ENCODE data around the gene PC. TPM values are rescaled to one million over a fixed set of nuclear protein-coding genes. Genes with fewer than 3 reads are reported as not detected.
"Not testable (repeated sequence)": the region's sequence is repeated elsewhere in the genome, so short reads cannot be mapped to it uniquely, and the experiment has no call there.

Gene PC
- total RNA-seq, 4 donors from 2014 or later: 13.5 to 43.0 (median 27.5) TPM

DNA sequence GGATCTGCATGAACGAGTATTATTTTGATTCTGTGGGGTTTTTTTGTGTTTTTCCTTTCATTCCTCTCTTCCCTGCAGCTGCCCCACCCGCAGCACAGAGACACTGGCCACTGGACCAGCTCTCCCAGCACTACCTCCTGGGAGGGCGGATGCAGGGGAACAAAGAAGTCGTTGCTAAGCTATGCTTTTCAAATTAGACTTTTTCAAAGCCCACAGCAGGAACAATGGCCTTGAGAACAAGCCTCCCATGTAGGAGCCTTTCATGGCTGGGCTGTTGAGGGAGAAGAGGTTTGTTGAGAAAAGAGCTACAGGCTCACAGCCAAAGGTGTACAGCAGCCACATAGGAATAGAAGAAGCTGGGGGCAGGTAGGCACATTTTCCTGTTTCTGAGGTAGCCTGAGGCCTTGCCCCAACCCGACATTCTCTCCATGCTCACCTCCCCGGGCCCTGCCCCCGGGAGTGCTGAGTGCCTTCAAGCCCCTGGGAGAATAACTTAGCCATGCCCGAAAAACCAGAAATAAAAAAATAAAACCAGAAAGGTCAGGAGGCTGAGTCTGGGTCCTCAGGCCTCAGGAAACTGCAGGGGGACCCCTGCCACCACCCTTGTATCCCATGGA, 44.2 kb upstream of the PC start:
- DNase-seq: no peak
- H3K9me3 ChIP-seq: no peaks in the 10 kb centered on the region
- no peaks in the 10 kb centered on the region for H3K36me3 ChIP-seq
- H3K4me3 ChIP-seq: no peak overlapping the region
- intact Hi-C loops (cut with DNase I): no loop called here
- no peak for TF ChIP-seq CTCF (IDR thresholded peaks at IDR 0.05)
- TF ChIP-seq POLR2A (IDR thresholded peaks at IDR 0.05): no peak
- 48 to 52% methylated on average over 7 to 8 of the region's 8 CpGs for WGBS, 2 donors
- no peaks in the 10 kb centered on the region for H3K27me3 ChIP-seq
- no peak overlapping the region for H3K27ac ChIP-seq
- no peaks in the 10 kb centered on the region for H3K4me1 ChIP-seq

DNA sequence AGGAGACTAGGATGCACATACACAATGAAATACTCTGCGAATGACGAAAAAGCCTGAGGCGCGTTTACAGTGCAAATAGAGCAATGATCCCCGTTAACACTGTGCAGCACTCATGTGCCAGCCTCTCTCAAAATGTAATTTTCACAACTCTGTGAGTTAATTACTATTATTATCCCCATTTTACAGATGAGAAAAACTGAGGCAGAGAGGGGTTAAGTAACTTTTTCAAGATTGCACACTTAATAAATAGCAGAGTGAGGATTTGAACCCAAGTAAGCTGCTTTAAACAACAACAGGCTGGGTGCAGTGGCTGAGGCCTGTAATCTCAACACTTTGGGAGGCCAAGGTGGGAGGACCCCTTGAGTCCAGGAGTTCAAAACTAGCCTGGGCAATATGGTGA, 43.1 kb upstream of the PC start:
- no peak overlapping the region for H3K27ac ChIP-seq
- no peak for DNase-seq
- H3K9me3 ChIP-seq: no peaks in the 10 kb centered on the region
- no peak overlapping the region for H3K4me3 ChIP-seq
- intact Hi-C loops (cut with DNase I): no loop called here
- TF ChIP-seq POLR2A (IDR thresholded peaks at IDR 0.05) (no peak), CTCF (IDR thresholded peaks at IDR 0.05) (no peak)
- no peaks in the 10 kb centered on the region for H3K36me3 ChIP-seq
- WGBS, 2 donors: 64 to 73% methylated on average over 5 of the region's 5 CpGs
- no peaks in the 10 kb centered on the region for H3K4me1 ChIP-seq
- H3K27me3 ChIP-seq: no peaks in the 10 kb centered on the region

GRCh38 chr11:66999555-66999954, 41.4 kb upstream of the PC start:
- Histone ChIP-seq H3K27ac (no peak overlapping the region), H3K36me3 (no peaks in the 10 kb centered on the region), H3K9me3 (no peaks in the 10 kb centered on the region), H3K27me3 (no peaks in the 10 kb centered on the region), H3K4me3 (no peak overlapping the region), H3K4me1 (no peaks in the 10 kb centered on the region)
- DNase-seq: no peak
- 73 to 86% methylated on average over 7 of the region's 7 CpGs for WGBS, 2 donors
- TF ChIP-seq CTCF (IDR thresholded peaks at IDR 0.05): no peak
- intact Hi-C loops (cut with DNase I): no loop called here

GRCh38 chr11:66996609-66997273, 38.6 kb upstream of the PC start:
- WGBS, 2 donors: 58 to 71% methylated on average over 6 of the region's 8 CpGs
- no peak for DNase-seq
- no peaks in the 10 kb centered on the region for H3K36me3 ChIP-seq
- H3K4me3 ChIP-seq: no peak overlapping the region
- H3K9me3 ChIP-seq: no peaks in the 10 kb centered on the region
- intact Hi-C loops (cut with DNase I): no loop called here
- peaks cover 0 to 7% (median 0%) of the 10 kb centered on the region in 4 donors for H3K27me3 ChIP-seq
- H3K4me1 ChIP-seq: no peaks in the 10 kb centered on the region
- TF ChIP-seq CTCF (IDR thresholded peaks at IDR 0.05): no peak
- no peak for TF ChIP-seq POLR2A (IDR thresholded peaks at IDR 0.05)
- no peak overlapping the region for H3K27ac ChIP-seq

DNA sequence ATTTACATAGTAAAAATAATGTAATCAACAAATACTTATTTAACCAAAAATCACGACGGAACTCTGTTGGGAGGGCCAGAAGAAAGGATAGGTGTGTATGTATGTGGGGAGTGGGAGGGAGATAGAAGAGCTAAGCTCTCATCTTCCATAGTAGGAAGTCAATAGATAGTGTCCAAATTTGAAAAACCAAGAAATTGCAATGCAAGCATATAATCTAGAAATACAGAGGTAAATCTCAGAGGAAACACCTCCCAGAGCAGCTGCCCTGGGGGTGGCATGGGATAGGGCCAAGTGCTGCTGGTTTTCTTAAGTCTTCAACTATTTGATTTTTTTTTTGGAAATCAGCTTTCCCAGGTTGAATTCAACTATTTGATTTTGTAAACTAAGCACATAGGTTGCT, 33.9 kb upstream of the PC start:
- Histone ChIP-seq H3K9me3 (no peaks in the 10 kb centered on the region), H3K4me3 (no peak overlapping the region), H3K27ac (no peak overlapping the region), H3K4me1 (no peaks in the 10 kb centered on the region), H3K27me3 (peaks cover 0 to 7% (median 0%) of the 10 kb centered on the region in 4 donors), H3K36me3 (no peaks in the 10 kb centered on the region)
- TF ChIP-seq CTCF (IDR thresholded peaks at IDR 0.05): no peak
- TF ChIP-seq POLR2A (IDR thresholded peaks at IDR 0.05): no peak
- intact Hi-C loops (cut with DNase I): no loop called here
- DNase-seq: no peak
- WGBS, 2 donors: 54 to 67% methylated on average over 2 of the region's 2 CpGs

GRCh38 chr11:66989360-66989759, 31.2 kb upstream of the PC start:
- H3K4me3 ChIP-seq; intact Hi-C loops (cut with DNase I); DNase-seq; H3K27ac ChIP-seq; H3K36me3 ChIP-seq; H3K27me3 ChIP-seq; H3K9me3 ChIP-seq: not testable (repeated sequence)
- peaks cover 0 to 20% (median 4%) of the 10 kb centered on the region in 3 donors for H3K4me1 ChIP-seq
- 82 to 87% methylated on average over 9 of the region's 9 CpGs for WGBS, 2 donors

DNA sequence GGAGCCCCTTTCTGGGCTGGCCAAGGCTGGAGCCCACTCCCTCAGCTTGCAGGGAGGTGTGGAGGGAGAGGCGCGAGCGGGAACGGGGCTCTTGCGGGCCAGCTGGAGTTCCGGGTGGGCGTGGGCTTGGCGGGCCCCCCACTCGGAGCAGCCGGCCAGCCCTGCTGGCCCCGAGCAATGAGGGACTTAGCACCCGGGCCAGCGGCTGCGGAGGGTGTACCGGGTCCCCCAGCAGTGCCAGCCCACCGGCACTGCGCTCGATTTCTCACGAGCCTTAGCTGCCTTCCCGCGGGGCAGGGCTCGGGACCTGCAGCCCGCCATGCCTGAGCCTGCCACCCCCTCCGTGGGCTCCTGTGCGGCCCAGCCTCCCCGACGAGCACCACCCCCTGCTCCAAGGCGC, 30.6 kb upstream of the PC start:
- peaks cover 3 to 26% (median 7%) of the 10 kb centered on the region in 3 donors for H3K4me1 ChIP-seq
- H3K27me3 ChIP-seq; intact Hi-C loops (cut with DNase I); H3K36me3 ChIP-seq; H3K4me3 ChIP-seq; H3K27ac ChIP-seq; H3K9me3 ChIP-seq; DNase-seq: not testable (repeated sequence)
- WGBS, 2 donors: 100% methylated on average over 1 of the region's 28 CpGs; no CpG with 5 or more reads in 1 of the 2 donors
